GM23338 (cell line): Measurements from ENCODE around the gene DGAT2. TPM values are rescaled to one million over a fixed set of nuclear protein-coding genes. Genes with fewer than 3 reads are reported as not detected.

Source experiments
- ATAC-seq: fragments of 200-7000 bp; cut with Tn5 transposase; 3 replicates; pipeline ENCODE4 v1.9.1; 2020
- DNase-seq: peaks from one replicate; pipeline ENCODE4 v3.0.0-alpha.2; 2015; ENCODE audit warnings: low spot score
- H2AFZ ChIP-seq: fragments of 200-600 bp; sonication (generic); 2 replicates; pipeline ENCODE4 v1.8.0; 2016; ENCODE audit warnings: antibody characterized with exemption, mild to moderate bottlenecking, moderate library complexity
- H3F3A ChIP-seq: fragments of 200-600 bp; sonication (generic); replicated peaks from 2 replicates; pipeline ENCODE4 v1.8.0; 2017; ENCODE audit warnings: antibody characterized with exemption, mixed run types, low read depth
- H3K27ac ChIP-seq: fragments of 200-600 bp; sonication (generic); 2 replicates; pipeline ENCODE4 v1.6.1; 2016; ENCODE audit warnings: low read depth
- H3K27me3 ChIP-seq: fragments of 200-600 bp; sonication (generic); 2 replicates; pipeline ENCODE4 v1.8.0; 2016; ENCODE audit warnings: mild to moderate bottlenecking, mixed run types, moderate library complexity; ENCODE audit not compliant: insufficient read depth
- H3K36me3 ChIP-seq: fragments of 200-600 bp; sonication (generic); 2 replicates; pipeline ENCODE4 v1.8.0; 2016; ENCODE audit warnings: mild to moderate bottlenecking; ENCODE audit not compliant: insufficient read depth
- H3K4me1 ChIP-seq: fragments of 200-600 bp; sonication (generic); 2 replicates; pipeline ENCODE4 v1.8.0; 2016; ENCODE audit warnings: mild to moderate bottlenecking, moderate library complexity; ENCODE audit not compliant: insufficient read depth
- H3K4me2 ChIP-seq: fragments of 200-600 bp; sonication (generic); 2 replicates; pipeline ENCODE4 v1.7.1; 2017; ENCODE audit warnings: mixed run types
- H3K4me3 ChIP-seq: fragments of 200-600 bp; sonication (generic); 2 replicates; pipeline ENCODE4 v1.6.1; 2016; ENCODE audit warnings: mixed run types
- H3K79me2 ChIP-seq: fragments of 200-600 bp; sonication (generic); replicated peaks from 2 replicates; pipeline ENCODE4 v1.8.0; 2017; ENCODE audit warnings: mild to moderate bottlenecking; ENCODE audit not compliant: insufficient read depth
- H3K9me2 ChIP-seq: fragments of 200-600 bp; sonication (generic); 2 replicates; pipeline ENCODE4 v1.8.0; 2017; ENCODE audit not compliant: insufficient read depth
- H4K20me1 ChIP-seq: fragments of 200-600 bp; sonication (generic); replicated peaks from 2 replicates; pipeline ENCODE4 v1.8.0; 2017; ENCODE audit warnings: mild to moderate bottlenecking; ENCODE audit not compliant: insufficient read depth
- H3K27ac Mint-ChIP-seq: 2 replicates; pipeline ENCODE4 v1.8.0; 2020; ENCODE audit warnings: inconsistent platforms, mild to moderate bottlenecking, moderate library complexity, mixed read lengths
- H3K27me3 Mint-ChIP-seq: 3 replicates; pipeline ENCODE4 v1.8.0; 2022; ENCODE audit warnings: low read depth, mild to moderate bottlenecking, moderate library complexity, mixed read lengths, inconsistent platforms; ENCODE audit not compliant: insufficient read depth, poor library complexity
- H3K36me3 Mint-ChIP-seq: 3 replicates; pipeline ENCODE4 v1.8.0; 2021; ENCODE audit warnings: low read depth, mild to moderate bottlenecking, inconsistent platforms, moderate library complexity, mixed read lengths
- H3K4me1 Mint-ChIP-seq: 3 replicates; pipeline ENCODE4 v1.8.0; 2020; ENCODE audit warnings: mild to moderate bottlenecking, inconsistent platforms, mixed read lengths
- H3K4me3 Mint-ChIP-seq: 3 replicates; pipeline ENCODE4 v1.8.0; 2021; ENCODE audit warnings: moderate library complexity, mild to moderate bottlenecking, inconsistent platforms, mixed read lengths
- H3K9me3 Mint-ChIP-seq: 3 replicates; pipeline ENCODE4 v1.8.0; 2020; ENCODE audit warnings: moderate library complexity, mild to moderate bottlenecking, inconsistent platforms, mixed read lengths
- CREB1 ChIP-seq: fragments of 250-450 bp; sonication (Bioruptor Pico); IDR thresholded peaks from 2 replicates; pipeline ENCODE4 v1.5.0; 2020; ENCODE audit warnings: low read depth, mild to moderate bottlenecking, moderate library complexity
- EZH2phosphoT487 ChIP-seq: fragments of 200-600 bp; sonication (generic); IDR thresholded peaks from one replicate; pipeline ENCODE4 v1.8.1; 2018; ENCODE audit warnings: antibody characterized with exemption; ENCODE audit not compliant: unreplicated experiment
- JUNB ChIP-seq: IDR thresholded peaks from one replicate; pipeline ENCODE4 v1.6.1; 2016; ENCODE audit warnings: antibody characterized with exemption; ENCODE audit not compliant: unreplicated experiment
- NANOG ChIP-seq: IDR thresholded peaks from 2 replicates; pipeline ENCODE4 v1.6.1; 2016; ENCODE audit warnings: antibody characterized with exemption, borderline replicate concordance
- POLR2AphosphoS5 ChIP-seq: IDR thresholded peaks from 2 replicates; pipeline ENCODE4 v1.6.1; 2016; ENCODE audit warnings: antibody characterized with exemption, low read depth
- STAT1 ChIP-seq: IDR thresholded peaks from one replicate; pipeline ENCODE4 v1.6.1; 2016; ENCODE audit warnings: antibody characterized with exemption; ENCODE audit not compliant: unreplicated experiment
- ZNF114 ChIP-seq: fragments of 250-450 bp; sonication (Bioruptor Pico); IDR thresholded peaks from 2 replicates; pipeline ENCODE4 v1.5.0; 2020; ENCODE audit warnings: mild to moderate bottlenecking, moderate library complexity
- polyA plus RNA-seq: library from polyadenylated mRNA; unstranded; fragments of >200 nt; fragmentation: Nextera tagmentation; extraction: Ambion mirVana; gene quantifications from 2 replicates; pipeline ENCODE4 v1.2.1, GENCODE V29; 2016
- total RNA-seq: library from RNA; depleted of rRNA; stranded (reverse); fragments of >200 nt; shearing (Covaris generic); gene quantifications from 2 replicates; pipeline ENCODE4 v1.2.3, GENCODE V29; 2014
- TF ChIP-seq, protein P1 (sequence below): IDR thresholded peaks from one replicate; pipeline ENCODE4 v1.6.1; 2018; ENCODE audit warnings: antibody characterized with exemption; ENCODE audit not compliant: unreplicated experiment
- TF ChIP-seq, protein P2 (sequence below), 2 experiments: fragments of 200-600 bp in 1 of 2; sonication (generic) in 1 of 2; conservative IDR thresholded peaks; 2 replicates each; pipeline versions ENCODE4 v1.5.1 to v1.6.1; 2016 to 2017; ENCODE audit warnings: antibody characterized with exemption in 2 of 2, low read depth in 2 of 2, mild to moderate bottlenecking in 2 of 2, moderate library complexity in 1 of 2

Gene DGAT2
- total and polyA plus RNA-seq, 2 experiments from 2014 or later, result 1.9 to 2.6 TPM

GRCh38 chr11:75784506-75784905 lies 15.9 kb downstream of the DGAT2 start:
- Mint-ChIP-seq H3K9me3 (no peaks in the 10 kb centered on the region), H3K27ac (no peak overlapping the region), H3K4me3 (no peak overlapping the region), H3K4me1 (no peaks in the 10 kb centered on the region), H3K36me3 (no peaks in the 10 kb centered on the region), H3K27me3 (peaks cover 3% of the 10 kb centered on the region)
- Histone ChIP-seq H4K20me1 (no peaks in the 10 kb centered on the region), H2AFZ (no peak overlapping the region), H3F3A (no peaks in the 10 kb centered on the region), H3K4me1 (no peaks in the 10 kb centered on the region), H3K4me3 (no peak overlapping the region), H3K27ac (no peak overlapping the region), H3K4me2 (no peak overlapping the region), H3K9me2 (no peaks in the 10 kb centered on the region), H3K27me3 (no peaks in the 10 kb centered on the region), H3K79me2 (no peaks in the 10 kb centered on the region), H3K36me3 (no peaks in the 10 kb centered on the region)
- ATAC-seq (no peak), DNase-seq (no peak)
- TF ChIP-seq POLR2AphosphoS5 (no peak), CREB1 (no peak), STAT1 (no peak), ZNF114 (CRISPR knock-in tag) (no peak), NANOG (no peak)
- TF ChIP-seq, protein P1, sequence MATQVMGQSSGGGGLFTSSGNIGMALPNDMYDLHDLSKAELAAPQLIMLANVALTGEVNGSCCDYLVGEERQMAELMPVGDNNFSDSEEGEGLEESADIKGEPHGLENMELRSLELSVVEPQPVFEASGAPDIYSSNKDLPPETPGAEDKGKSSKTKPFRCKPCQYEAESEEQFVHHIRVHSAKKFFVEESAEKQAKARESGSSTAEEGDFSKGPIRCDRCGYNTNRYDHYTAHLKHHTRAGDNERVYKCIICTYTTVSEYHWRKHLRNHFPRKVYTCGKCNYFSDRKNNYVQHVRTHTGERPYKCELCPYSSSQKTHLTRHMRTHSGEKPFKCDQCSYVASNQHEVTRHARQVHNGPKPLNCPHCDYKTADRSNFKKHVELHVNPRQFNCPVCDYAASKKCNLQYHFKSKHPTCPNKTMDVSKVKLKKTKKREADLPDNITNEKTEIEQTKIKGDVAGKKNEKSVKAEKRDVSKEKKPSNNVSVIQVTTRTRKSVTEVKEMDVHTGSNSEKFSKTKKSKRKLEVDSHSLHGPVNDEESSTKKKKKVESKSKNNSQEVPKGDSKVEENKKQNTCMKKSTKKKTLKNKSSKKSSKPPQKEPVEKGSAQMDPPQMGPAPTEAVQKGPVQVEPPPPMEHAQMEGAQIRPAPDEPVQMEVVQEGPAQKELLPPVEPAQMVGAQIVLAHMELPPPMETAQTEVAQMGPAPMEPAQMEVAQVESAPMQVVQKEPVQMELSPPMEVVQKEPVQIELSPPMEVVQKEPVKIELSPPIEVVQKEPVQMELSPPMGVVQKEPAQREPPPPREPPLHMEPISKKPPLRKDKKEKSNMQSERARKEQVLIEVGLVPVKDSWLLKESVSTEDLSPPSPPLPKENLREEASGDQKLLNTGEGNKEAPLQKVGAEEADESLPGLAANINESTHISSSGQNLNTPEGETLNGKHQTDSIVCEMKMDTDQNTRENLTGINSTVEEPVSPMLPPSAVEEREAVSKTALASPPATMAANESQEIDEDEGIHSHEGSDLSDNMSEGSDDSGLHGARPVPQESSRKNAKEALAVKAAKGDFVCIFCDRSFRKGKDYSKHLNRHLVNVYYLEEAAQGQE, result no peak

DNA sequence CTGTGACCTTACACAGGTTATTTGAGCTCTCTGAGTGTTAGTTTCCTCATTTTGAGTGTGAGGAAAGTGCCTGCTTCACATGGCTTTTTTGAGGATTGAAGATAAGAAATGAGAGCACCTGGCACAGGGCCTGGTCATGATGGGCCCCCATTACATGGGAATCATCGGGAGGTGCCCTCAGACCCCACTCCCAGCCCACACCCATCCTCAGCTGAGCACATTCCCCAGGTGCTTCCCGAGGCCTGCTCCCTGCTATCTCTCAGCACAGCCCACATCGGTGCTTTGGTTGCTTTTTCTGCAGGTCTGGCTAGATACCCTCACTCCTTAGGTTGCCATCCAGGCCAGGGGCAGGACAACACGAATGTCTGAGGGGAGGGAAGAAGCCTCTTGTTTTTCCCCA lies 16.6 kb downstream of the DGAT2 start:
- no peaks in the 10 kb centered on the region for H3K9me3 Mint-ChIP-seq
- no peak overlapping the region for H3K4me3 Mint-ChIP-seq
- no peaks in the 10 kb centered on the region for H3K4me1 ChIP-seq
- H3K27me3 Mint-ChIP-seq, result peaks cover 5% of the 10 kb centered on the region
- no peaks in the 10 kb centered on the region for H3K79me2 ChIP-seq
- DNase-seq, result no peak
- no peaks in the 10 kb centered on the region for H3K9me2 ChIP-seq
- H3K36me3 ChIP-seq, result no peaks in the 10 kb centered on the region
- no peaks in the 10 kb centered on the region for H3K36me3 Mint-ChIP-seq
- no peaks in the 10 kb centered on the region for H3K27me3 ChIP-seq
- H3K27ac ChIP-seq, result no peak overlapping the region
- H2AFZ ChIP-seq, result no peak overlapping the region
- ATAC-seq, result no peak
- H3K4me1 Mint-ChIP-seq, result no peaks in the 10 kb centered on the region
- no peak overlapping the region for H3K4me3 ChIP-seq
- H3K27ac Mint-ChIP-seq, result no peak overlapping the region
- no peaks in the 10 kb centered on the region for H3F3A ChIP-seq
- H3K4me2 ChIP-seq, result no peak overlapping the region
- H4K20me1 ChIP-seq, result no peaks in the 10 kb centered on the region
- TF ChIP-seq, protein P2, sequence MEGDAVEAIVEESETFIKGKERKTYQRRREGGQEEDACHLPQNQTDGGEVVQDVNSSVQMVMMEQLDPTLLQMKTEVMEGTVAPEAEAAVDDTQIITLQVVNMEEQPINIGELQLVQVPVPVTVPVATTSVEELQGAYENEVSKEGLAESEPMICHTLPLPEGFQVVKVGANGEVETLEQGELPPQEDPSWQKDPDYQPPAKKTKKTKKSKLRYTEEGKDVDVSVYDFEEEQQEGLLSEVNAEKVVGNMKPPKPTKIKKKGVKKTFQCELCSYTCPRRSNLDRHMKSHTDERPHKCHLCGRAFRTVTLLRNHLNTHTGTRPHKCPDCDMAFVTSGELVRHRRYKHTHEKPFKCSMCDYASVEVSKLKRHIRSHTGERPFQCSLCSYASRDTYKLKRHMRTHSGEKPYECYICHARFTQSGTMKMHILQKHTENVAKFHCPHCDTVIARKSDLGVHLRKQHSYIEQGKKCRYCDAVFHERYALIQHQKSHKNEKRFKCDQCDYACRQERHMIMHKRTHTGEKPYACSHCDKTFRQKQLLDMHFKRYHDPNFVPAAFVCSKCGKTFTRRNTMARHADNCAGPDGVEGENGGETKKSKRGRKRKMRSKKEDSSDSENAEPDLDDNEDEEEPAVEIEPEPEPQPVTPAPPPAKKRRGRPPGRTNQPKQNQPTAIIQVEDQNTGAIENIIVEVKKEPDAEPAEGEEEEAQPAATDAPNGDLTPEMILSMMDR (conservative IDR thresholded peaks at IDR 0.05; ENCODE audit: low read depth in 2 of 2), result no peak
- TF ChIP-seq JUNB (no peak), EZH2phosphoT487 (no peak), POLR2AphosphoS5 (no peak), STAT1 (no peak), NANOG (no peak), ZNF114 (CRISPR knock-in tag) (no peak), CREB1 (no peak)
- TF ChIP-seq, protein P1, result no peak
